ENCODE measurements around the gene CNTRL. TPM values are rescaled to one million over a fixed set of nuclear protein-coding genes. Genes with fewer than 3 reads are reported as not detected.

The CNTRL gene
- total RNA-seq, 1 donor from 2014 or later: 86.2 TPM

DNA sequence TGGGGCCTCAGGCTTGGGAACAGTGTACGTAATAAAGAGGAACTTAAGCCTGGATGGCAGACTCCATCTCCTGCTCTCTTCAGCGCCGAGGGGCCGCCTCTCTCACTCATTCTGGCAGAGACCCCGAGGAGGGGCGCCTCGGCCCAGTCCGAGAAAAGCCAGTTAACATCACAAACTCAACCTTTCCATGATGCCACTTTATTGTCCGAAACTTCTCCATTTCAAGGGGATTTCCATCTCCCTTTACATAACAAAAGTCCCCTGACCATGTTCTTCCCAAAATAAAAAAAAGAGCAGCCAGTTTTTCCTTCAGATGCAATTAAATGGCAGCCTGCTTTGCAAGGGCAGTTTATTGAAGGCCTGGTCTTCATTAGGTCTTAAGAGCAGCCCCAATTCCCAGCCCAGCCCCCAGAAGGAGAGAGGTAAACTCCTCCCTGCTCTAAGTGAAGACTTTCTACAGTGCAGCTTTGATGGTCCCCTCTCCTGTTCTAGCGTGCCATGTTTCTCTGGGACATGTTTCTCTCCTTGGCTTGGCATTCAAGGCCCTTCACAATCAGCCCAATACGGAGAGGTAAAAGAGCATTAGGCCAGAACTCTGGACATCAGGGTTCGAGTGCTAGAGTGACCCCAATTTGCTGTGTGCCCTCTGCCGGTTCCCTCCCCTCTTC lies 146.4 kb downstream of the CNTRL start:
- intact Hi-C loops (cut with micrococcal nuclease): no loop called here

GRCh38 chr9:121221664-121222055 lies 146.9 kb downstream of the CNTRL start:
- intact Hi-C loops (cut with micrococcal nuclease): no loop called here

- intact Hi-C loops (cut with micrococcal nuclease): no loop called here
Observed at GRCh38 chr9:121222524-121223171, 147.9 kb downstream of the CNTRL start.

DNA sequence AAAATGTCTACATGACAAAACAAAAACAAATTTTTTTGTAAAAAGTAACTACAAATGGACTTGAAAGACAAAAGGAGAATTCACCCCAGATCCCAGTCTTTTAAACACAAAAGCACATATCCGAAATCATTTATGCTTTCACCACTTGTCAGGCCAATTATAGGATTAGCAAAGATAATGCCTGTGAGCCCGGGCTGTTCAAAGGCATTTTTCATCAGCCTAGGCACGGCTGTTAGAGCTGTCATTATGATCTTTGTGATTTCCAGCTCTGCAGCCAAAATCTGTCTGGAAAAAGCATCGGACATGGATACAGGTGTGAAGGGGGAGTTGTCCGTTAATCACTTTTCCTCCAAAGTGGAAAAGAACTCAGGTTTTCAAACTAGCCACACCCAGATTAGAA lies 150.5 kb downstream of the CNTRL start:
- intact Hi-C loops (cut with micrococcal nuclease): no loop called here

DNA sequence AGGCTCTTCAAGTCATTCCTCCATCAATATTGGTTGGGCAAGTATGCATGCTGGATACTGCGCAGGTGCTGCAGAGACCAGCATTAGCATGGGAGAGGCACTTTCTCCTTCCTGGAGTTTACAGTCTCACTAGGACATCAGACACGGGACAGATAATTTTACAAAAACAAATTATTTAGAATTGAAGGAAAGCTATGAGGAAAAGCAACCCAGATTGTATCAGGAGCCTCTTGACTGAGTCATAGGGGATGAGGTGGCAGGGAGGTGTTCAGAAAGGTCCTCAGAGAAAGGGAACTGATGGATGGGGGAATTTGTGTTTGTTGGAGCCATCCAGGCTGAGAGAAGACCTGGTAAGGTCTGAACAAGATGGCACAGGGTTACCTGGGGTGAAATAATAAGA lies 151.4 kb downstream of the CNTRL start:
- intact Hi-C loops (cut with micrococcal nuclease): no loop called here

Other genes with a start within 250 kb of the CNTRL start
- 49.9 and 54.0 TPM in 2 replicates for gene PSMD5, start 232.0 kb upstream of the CNTRL start, total RNA-seq
- gene PHF19, start 197.8 kb upstream of the CNTRL start, total RNA-seq: 344 and 354 TPM in 2 replicates
- 78.8 and 82.3 TPM in 2 replicates for gene TRAF1, start 148.2 kb upstream of the CNTRL start, total RNA-seq
- 1.5 and 2.5 TPM in 2 replicates for gene C5, start 24.7 kb upstream of the CNTRL start, total RNA-seq
- 61.0 and 64.9 TPM in 2 replicates for gene RAB14, start 126.9 kb downstream of the CNTRL start, total RNA-seq
- 1.9 and 2.7 TPM in 2 replicates for gene GSN, start 193.2 kb downstream of the CNTRL start, total RNA-seq